ENCODE data around the gene EPM2AIP1. TPM values are rescaled to one million over a fixed set of nuclear protein-coding genes. Genes with fewer than 3 reads are reported as not detected.

EPM2AIP1 gene
- total and polyA plus RNA-seq, 9 of the 15 experiments (the other 6 are each of a cell fraction or from before 2014, with no cell fraction given): 6.7 to 44.8 (median 25.2) TPM

- no peak for TF ChIP-seq ESRRB (CRISPR knock-in tag; IDR thresholded peaks at IDR 0.05; ENCODE audit: borderline replicate concordance)
- 0 out of 4 replicates have a peak, but pooled peaks of 1 of the 2 experiments have one; percentile 34 for TF ChIP-seq MLLT1 (IDR thresholded peaks at IDR 0.05)
- no peak for TF ChIP-seq ZNF121 (CRISPR knock-in tag; conservative IDR thresholded peaks at IDR 0.05)
- peak; percentile 84 for TF ChIP-seq SMARCA4 (IDR thresholded peaks at IDR 0.05)
- TF ChIP-seq ZSCAN29 (IDR thresholded peaks at IDR 0.05): no peak
- TF ChIP-seq TBL1XR1 (IDR thresholded peaks at IDR 0.05; ENCODE audit: low read length in 2 of 2): 0 out of 4 replicates have a peak, but pooled peaks of 1 of the 2 experiments have one; percentile 20
- peak; percentile 38; the same call in 1 of the 2 replicates for TF ChIP-seq BCOR (IDR thresholded peaks at IDR 0.05)
- TF ChIP-seq POLR3G (IDR thresholded peaks at IDR 0.05; ENCODE audit: extremely low read depth, insufficient read length, insufficient replicate concordance): no peak
- no peak for TF ChIP-seq NEUROD1 (IDR thresholded peaks at IDR 0.05; ENCODE audit: borderline replicate concordance, low read depth, low read length, partially characterized antibody)
- no peak for TF ChIP-seq NCOA2 (IDR thresholded peaks at IDR 0.05; ENCODE audit: partially characterized antibody in 2 of 2)
- peak; percentile 86 for TF ChIP-seq HMBOX1 (IDR thresholded peaks at IDR 0.05)
- TF ChIP-seq HDAC8 (tag; IDR thresholded peaks at IDR 0.05): no peak
- no peak for TF ChIP-seq THRAP3 (IDR thresholded peaks at IDR 0.05; ENCODE audit: borderline replicate concordance)
- no peak for TF ChIP-seq TCF7L2 (IDR thresholded peaks at IDR 0.05; ENCODE audit: low read depth, low read length)
- TF ChIP-seq KDM4B (IDR thresholded peaks at IDR 0.05; ENCODE audit: borderline replicate concordance in 2 of 2, low read depth in 1 of 2): no peak
- no peak for TF ChIP-seq U2AF1 (optimal IDR thresholded peaks at IDR 0.05; ENCODE audit: low read depth, low read length)
- TF ChIP-seq IRF9 (tag; IDR thresholded peaks at IDR 0.05): no peak
- TF ChIP-seq ZNF518B (CRISPR knock-in tag; IDR thresholded peaks at IDR 0.05): no peak
- TF ChIP-seq ZNF384 (IDR thresholded peaks at IDR 0.05; ENCODE audit: low read depth, low read length): no peak
Measured at GRCh38 chr3:36954452-36955134, 38.3 kb downstream of the EPM2AIP1 start (continued).
